Activated T-cell treated with anti-CD3 and anti-CD28 coated beads, Interleukin-2, amount 50 U/mL, for 1 hour (primary cell): ENCODE data around the gene MAP1B.

ENCODE experiments used
- DNase-seq: peaks from one replicate; pipeline ENCODE4 v3.0.0-alpha.2; 2020

The MAP1B gene

DNA sequence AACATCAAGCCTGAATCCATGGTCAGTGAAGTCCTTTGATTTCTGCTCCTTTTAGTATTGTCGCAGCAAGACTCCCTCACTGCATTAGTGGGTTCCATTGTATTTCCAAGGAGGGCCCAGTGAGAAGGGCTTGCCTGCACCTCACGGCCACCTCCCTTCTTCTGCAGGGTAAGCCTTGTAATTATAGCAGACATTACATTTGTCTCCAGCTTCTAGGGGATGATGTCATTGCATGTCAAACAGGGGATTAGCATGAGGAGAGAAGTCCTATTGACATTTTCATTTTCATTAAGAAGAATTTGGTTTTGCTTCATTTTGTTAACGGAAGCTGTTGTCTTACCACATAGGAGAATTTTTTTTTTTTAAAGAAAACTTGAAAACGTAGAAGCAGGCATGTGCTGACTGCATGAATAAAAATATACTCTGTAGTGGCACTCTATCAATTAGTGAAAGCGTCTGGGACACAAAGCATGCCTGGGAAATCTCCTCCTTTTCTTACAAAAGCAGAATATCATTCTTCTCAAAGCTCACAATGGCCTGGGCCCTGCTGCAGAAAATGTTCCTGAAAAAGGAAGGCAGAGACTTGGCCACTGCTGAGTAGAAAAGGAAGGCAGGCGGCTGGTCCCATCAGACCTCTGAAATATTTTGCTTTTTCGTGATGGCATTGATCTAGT lies 27.1 kb downstream of the MAP1B start:
- DNase-seq: no peak

- no peak for DNase-seq
Measured at GRCh38 chr5:72137826-72138409, 30.6 kb downstream of the MAP1B start.

GRCh38 chr5:72138943-72139521 lies 31.8 kb downstream of the MAP1B start:
- DNase-seq: no peak

- no peak for DNase-seq
Measured at GRCh38 chr5:72140711-72141110, 33.4 kb downstream of the MAP1B start.

DNA sequence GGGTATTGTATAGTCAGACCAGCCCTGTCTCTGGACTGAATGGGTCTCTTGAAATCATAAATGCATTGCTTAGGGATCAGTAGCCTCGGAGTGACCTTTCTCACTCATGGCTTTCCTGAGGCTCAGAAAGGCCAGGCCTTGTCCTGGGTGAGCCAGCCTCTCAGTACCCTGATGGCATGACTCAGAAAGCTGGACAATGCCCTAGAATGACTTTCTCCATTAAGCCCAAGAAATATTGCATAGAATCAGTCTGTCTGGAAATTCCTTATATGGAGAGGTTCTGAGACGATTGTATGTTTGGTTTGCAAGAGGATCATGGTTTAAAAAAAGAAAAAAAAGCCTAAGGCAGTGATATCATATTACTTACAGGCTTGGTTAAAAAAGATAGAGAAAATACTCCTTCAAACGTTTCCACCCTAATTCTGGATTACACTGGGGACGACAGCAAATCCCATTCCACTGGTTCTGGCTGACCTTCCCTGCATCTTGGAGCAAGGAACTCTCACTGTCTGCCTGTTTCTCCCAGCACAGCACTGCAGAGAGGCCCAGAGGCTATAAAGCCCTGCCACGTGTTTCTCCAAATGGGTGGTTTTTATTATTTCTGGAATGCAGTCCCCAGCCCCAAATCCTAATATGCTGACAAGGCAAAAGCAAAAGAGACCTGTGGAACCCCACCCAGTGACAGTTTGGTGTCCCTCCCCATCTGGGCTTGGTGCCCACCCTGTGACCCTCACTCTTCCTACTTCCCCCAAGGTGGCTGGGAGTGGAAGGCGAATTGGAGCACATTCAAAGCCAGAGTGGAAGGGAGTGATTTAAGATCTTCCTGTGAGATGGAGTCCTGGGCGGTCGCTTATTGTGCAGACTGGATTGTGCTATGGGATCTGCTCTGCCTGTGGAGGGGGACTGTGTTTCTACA lies 34.4 kb downstream of the MAP1B start:
- no peak for DNase-seq

DNA sequence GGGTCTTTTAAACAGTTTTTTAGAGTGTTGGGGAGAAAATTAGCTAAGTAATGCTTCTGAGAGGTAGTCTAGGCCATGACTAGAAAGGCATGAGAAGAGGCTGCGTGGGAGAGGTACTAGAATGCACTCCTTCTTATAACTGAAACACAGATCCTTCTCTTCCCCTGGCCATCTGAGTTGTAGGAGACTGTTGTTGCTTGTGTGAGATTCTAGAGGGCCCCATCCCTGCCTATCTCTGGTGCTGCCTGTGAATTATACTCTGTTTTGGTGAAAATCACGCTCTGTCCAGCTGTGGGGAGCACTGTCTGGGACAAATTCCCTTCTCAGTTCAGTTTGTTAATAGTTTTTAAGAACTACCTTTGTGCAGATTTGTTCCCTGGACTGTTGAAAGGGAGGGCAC lies 37.5 kb downstream of the MAP1B start:
- no peak for DNase-seq

GRCh38 chr5:72145348-72145747 lies 38.1 kb downstream of the MAP1B start:
- no peak for DNase-seq

- no peak for DNase-seq
Measured at GRCh38 chr5:72146056-72146455, 38.8 kb downstream of the MAP1B start.

GRCh38 chr5:72147569-72147968 lies 40.3 kb downstream of the MAP1B start:
- no peak for DNase-seq

GRCh38 chr5:72149742-72150141 lies 42.5 kb downstream of the MAP1B start:
- no peak for DNase-seq

GRCh38 chr5:72151169-72151568 lies 43.9 kb downstream of the MAP1B start:
- no peak for DNase-seq

DNA sequence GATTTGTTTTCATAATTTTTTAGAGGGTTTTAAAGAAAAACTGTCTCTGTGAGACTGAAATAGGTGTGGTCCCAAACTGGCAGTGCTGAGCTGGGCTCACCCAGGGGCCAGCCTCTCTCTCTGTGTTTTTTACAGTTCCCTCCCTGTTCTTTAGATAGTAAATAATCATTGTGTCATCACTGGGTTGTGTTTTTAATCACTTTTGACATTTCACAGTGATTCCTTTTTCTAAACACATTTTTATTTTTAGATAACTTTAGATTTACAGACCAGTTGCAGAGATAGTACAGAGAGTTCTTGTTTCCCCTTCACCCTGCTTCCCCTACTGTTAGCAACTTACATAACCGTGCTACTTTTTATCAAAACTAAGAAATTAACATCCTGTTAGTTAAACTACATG lies 44.4 kb downstream of the MAP1B start:
- DNase-seq: no peak

DNA sequence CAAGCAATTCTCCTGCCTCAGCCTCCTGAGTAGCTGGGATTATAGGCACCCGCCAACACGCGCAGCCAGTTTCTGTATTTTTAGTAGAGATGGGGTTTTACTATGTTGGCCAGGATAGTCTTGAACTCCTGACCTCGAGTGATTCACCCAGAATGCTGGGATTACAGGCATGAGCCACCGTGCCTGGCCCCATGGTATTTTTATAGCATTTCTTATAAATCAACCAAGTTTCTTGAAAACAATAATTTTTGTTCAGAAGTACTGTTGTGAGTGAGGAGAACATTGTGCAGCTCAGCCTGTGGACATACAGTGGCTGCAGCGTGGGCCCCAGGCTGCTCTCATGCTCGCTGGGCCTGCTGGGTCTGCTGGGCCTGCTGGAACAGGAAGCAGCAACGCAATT lies 45.3 kb downstream of the MAP1B start:
- no peak for DNase-seq

GRCh38 chr5:72153551-72153950 lies 46.3 kb downstream of the MAP1B start:
- no peak for DNase-seq

GRCh38 chr5:72154076-72154756 lies 46.9 kb downstream of the MAP1B start:
- DNase-seq: no peak

DNA sequence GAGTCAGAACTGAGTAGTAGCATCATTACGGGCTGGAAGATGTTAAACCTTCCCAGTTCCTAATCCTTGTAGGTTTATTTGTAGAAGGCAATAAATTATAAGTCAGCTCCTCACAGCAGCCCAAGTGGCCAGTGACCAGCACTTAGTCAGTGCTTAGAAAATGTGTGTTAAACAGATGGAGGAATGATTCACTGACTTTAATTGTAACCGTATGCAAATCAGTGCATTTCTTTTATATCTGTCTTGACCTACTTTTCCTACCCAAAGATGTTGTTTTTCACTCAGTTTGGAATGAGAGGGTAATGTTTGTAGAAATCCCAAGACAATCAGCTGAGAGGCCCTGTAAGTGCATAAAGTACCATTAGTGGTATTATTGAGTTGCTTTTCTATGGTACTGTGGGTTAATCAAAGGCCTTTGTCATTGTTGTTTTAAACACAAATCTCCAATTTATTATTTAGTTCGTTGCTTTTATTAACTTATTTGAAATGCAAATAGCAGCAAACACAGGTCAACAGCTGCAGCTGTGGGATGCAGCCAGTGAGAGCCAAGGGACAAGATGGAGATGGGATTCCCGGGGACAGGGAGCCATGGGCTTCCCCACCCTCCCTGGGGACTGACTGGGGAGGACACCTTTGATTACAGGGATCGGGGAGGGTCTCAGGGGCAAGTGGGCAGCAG lies 49.8 kb downstream of the MAP1B start:
- no peak for DNase-seq

DNA sequence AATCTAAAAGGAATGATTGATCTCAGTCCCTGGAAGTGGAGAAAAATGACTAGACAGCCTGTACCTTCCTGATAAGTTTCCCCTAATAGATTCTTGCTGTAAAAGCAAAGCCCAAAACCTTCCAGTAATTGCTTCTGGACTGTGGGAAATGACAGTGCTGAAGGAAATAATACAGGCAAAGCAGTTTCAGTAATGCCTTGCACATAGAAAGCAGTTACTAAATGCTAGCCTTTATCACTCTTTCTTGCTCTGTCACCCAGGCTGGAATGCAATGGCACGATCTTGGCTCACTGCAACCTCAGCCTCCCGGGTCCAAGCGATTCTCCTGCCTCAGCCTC lies 50.3 kb downstream of the MAP1B start:
- no peak for DNase-seq

GRCh38 chr5:72159501-72159911 lies 52.2 kb downstream of the MAP1B start:
- DNase-seq: no peak

- no peak for DNase-seq
Measured at GRCh38 chr5:72160329-72160728, 53.1 kb downstream of the MAP1B start.

GRCh38 chr5:72160959-72161358 lies 53.7 kb downstream of the MAP1B start:
- no peak for DNase-seq

- DNase-seq: no peak
Measured at GRCh38 chr5:72161951-72162350, 54.7 kb downstream of the MAP1B start.

DNA sequence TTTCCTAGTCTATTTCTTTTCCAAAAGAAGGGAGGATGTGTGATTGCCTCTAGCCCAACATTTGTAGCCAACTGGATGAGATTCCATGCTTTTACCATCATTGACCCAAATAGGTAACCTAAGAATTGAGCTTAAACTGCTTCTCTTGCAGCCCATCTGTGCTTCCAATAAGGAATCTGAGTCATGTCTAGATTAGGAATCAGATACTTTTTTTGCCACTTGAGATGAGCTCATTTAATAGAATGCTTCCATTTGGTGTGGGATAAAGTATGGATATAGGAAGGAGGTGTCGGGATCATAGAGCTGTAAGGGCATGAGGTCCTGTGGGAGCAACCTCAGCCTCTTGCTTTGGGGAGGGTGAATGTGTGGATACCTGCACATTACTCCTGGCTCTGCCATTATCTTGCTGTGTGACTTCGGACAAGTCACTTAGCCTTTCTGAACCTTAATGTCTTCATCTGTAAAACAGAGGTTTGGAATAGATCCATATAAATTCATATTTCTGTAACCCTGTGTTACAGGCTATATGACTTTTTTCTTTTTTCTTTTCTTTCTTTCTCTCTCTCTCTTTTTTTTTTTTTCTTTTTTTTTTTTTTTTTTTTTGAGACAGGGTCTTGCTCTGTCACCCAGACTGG lies 56.2 kb downstream of the MAP1B start:
- no peak for DNase-seq
